Measurements from ENCODE around the gene MED25. TPM values are rescaled to one million over a fixed set of nuclear protein-coding genes. Genes with fewer than 3 reads are reported as not detected.

Gene MED25
- total RNA-seq, 2 experiments from 2014 or later = 35.7 to 38.7 TPM

DNA sequence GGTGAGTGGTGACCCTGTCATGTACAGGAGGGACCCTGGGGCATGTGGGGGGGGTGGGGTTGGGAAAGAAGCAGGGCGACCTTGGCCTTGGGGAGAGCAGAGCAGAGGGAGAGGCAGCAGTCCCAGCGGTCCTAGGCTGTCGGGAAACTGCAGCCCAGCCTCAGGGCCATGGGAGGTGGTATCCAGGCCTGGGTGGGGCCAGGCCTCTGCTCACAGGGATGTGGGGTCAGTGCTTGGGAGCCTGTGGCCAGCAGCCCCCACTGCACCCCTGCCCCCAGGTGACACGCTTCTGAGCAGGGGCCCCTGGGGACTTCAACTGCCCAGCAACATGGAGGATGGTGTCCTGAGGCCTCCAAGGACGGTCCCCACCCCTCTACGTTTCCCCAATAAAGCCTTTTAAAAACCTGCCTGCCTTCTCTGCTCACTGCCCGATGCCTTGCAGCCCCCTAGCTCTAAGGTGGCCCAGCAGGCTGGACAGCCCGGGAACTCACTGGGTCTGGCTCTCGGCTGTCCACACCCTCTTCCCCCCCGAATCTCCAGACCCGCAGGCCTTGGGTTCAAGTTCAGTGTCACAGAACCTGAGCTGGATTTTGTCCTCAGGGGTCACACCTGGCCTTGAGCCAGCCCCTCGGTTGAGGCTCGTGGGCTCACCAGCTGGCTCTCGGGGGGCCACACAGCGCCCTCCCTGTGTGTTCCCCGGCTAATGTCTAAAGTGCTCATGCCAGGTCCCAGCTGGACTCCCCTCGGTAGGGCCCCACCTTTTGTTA, 42.4 kb downstream of the MED25 start:
- CTCF ChIA-PET = no interaction called here
- H3K9me3 Mint-ChIP-seq = no peaks in the 10 kb centered on the region
- H3K4me1 Mint-ChIP-seq (ENCODE audit: low read depth) = peaks cover 13% of the 10 kb centered on the region
- no peak overlapping the region for H3K27ac Mint-ChIP-seq
- POLR2A ChIA-PET = interaction anchor here (1.8 kb wide), 1 partner anchor 9 kb away, joined by 7 read pairs; no protein-coding TSS in a partner anchor
- H3K27me3 Mint-ChIP-seq = no peaks in the 10 kb centered on the region
- no peak overlapping the region for H3K4me3 Mint-ChIP-seq
- DNase-seq (no peak), ATAC-seq (no peak)
- TF ChIP-seq, protein P1, sequence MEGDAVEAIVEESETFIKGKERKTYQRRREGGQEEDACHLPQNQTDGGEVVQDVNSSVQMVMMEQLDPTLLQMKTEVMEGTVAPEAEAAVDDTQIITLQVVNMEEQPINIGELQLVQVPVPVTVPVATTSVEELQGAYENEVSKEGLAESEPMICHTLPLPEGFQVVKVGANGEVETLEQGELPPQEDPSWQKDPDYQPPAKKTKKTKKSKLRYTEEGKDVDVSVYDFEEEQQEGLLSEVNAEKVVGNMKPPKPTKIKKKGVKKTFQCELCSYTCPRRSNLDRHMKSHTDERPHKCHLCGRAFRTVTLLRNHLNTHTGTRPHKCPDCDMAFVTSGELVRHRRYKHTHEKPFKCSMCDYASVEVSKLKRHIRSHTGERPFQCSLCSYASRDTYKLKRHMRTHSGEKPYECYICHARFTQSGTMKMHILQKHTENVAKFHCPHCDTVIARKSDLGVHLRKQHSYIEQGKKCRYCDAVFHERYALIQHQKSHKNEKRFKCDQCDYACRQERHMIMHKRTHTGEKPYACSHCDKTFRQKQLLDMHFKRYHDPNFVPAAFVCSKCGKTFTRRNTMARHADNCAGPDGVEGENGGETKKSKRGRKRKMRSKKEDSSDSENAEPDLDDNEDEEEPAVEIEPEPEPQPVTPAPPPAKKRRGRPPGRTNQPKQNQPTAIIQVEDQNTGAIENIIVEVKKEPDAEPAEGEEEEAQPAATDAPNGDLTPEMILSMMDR (IDR thresholded peaks at IDR 0.05) = no peak
- peaks cover 25% of the 10 kb centered on the region for H3K36me3 Mint-ChIP-seq (ENCODE audit: low read depth)
- intact Hi-C loops (cut with micrococcal nuclease) = no loop called here

DNA sequence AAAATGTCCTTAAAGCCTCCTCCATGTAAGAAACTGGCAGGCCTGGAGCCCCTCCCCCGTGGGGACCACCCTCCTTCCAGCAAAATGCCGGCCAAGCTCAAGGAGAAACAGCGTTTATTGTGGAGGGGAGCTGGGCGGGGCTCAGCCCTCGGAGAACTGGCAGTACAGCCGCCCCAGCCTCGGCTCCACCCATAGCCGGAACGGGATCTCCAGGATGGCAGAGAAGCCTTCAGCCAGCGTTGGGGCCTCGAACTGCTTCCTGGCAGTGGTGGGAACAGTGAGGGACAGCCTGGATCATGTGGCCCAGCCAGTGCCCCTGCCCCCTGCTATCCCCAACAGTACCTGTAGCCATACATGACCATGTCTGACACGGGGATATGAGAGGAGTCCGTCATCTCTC, 43.0 kb downstream of the MED25 start:
- ChIA-PET CTCF (no interaction called here), POLR2A (interaction anchor here (1.8 kb wide), 1 partner anchor 9 kb away, joined by 7 read pairs; no protein-coding TSS in a partner anchor)
- intact Hi-C loops (cut with micrococcal nuclease) = no loop called here
- H3K27me3 Mint-ChIP-seq = no peaks in the 10 kb centered on the region
- no peaks in the 10 kb centered on the region for H3K9me3 Mint-ChIP-seq
- H3K27ac Mint-ChIP-seq = no peak overlapping the region
- H3K4me1 Mint-ChIP-seq (ENCODE audit: low read depth) = peaks cover 16% of the 10 kb centered on the region
- DNase-seq (no peak), ATAC-seq (no peak)
- no peak overlapping the region for H3K4me3 Mint-ChIP-seq
- TF ChIP-seq, protein P1 (IDR thresholded peaks at IDR 0.05) = no peak
- H3K36me3 Mint-ChIP-seq (ENCODE audit: low read depth) = peaks cover 29% of the 10 kb centered on the region

DNA sequence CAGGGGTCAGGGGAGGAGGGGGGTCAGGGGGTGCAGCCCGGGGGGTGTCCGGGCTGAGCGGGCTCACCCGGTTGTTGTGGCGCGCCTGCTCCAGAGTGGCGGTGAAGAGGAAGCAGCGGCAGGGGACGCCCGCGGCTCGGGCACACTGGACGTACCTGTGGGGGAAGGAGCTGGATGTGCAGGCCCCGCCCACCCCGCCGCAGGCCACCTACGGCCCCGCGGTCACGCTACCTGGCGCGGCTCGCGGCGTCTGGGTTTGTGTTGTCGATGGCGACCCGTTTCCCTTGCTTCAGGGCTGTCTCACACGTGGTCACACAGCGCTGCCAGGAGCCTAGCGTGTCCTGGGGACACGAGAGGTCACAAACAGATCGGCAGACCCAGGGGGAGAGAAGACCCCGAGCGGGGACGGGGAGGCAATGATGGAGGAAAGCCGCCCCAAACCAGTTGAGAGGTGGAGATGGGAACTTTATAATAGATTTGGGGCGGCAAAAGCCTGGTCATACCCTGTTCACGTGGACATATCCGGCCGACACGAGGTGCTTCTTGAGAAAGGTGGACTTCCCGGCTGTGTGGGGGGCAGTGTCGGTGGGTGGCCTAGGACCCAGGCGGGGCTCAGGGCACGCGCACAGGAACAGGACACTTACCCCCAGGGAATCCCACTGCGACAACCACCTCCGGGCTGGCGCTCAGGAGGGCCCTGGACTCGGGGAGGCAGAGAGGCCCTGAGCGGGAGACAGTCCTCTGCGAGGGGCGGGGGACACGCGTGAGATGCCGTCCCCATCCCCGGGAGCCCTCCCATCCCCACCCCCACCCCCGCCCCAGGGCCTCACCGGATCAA, 43.7 kb downstream of the MED25 start:
- ATAC-seq (no peak), DNase-seq (no peak)
- ChIA-PET CTCF (no interaction called here), POLR2A (interaction anchor here (1.8 kb wide), 1 partner anchor 10 kb away, joined by 7 read pairs; no protein-coding TSS in a partner anchor)
- Mint-ChIP-seq H3K9me3 (no peaks in the 10 kb centered on the region), H3K27ac (no peak overlapping the region), H3K4me3 (no peak overlapping the region), H3K36me3 (ENCODE audit: low read depth) (peaks cover 34% of the 10 kb centered on the region), H3K4me1 (ENCODE audit: low read depth) (peaks cover 22% of the 10 kb centered on the region), H3K27me3 (no peaks in the 10 kb centered on the region)
- TF ChIP-seq, protein P1 (IDR thresholded peaks at IDR 0.05) = no peak
- intact Hi-C loops (cut with micrococcal nuclease) = no loop called here

DNA sequence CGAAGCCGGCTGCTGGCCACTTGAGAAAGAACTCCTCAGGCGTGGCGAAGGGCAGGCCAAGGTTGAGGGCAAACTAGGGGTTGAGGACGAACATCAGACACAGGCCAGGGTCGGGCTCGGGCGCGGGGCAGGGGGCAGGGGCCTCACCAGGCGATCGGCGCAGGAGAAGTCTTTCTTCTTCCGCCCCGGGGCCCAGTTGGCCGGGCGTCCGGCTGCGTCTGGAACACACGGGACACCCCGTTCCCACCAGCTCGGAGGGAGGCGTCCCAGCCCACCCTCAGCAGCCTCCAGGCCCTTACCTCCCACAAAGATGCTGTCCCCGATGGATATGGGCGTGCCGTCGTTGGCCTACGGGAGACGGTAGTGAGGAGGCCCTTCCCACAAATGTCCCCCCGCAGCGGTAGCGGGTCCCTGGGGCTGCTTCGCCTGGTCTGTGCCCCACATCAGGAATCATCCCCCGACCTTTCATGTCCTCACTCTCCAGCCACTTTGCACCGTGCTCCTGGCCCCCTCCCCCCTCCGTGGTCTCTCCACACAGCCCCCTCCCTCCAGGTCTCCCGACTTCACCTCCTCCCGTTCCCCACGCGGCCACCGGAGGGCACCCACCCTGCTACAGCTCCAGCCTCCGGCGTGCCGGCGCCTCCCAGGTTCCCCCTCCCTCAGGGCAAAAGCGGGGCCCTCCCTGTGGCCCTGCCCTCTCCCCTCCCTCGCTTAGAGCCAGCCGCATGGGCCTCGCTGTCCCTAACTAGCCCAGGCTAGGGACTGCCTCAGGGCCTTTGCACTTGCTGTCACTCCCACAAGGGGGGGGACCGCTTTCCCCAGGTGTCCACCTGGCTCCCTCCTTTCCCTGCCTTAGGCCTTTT, 44.5 kb downstream of the MED25 start:
- POLR2A ChIA-PET = interaction anchor here (5.9 kb wide), 1 partner anchor 9 kb away, joined by 64 read pairs; the partner anchor contains the start of gene PTOV1
- Mint-ChIP-seq H3K4me3 (no peak overlapping the region), H3K27ac (no peak overlapping the region), H3K36me3 (ENCODE audit: low read depth) (peaks cover 35% of the 10 kb centered on the region), H3K27me3 (no peaks in the 10 kb centered on the region), H3K4me1 (ENCODE audit: low read depth) (peaks cover 25% of the 10 kb centered on the region), H3K9me3 (no peaks in the 10 kb centered on the region)
- CTCF ChIA-PET = interaction anchor here (0.6 kb wide), 1 partner anchor 122 kb away, joined by 3 read pairs; no protein-coding TSS in a partner anchor
- intact Hi-C loops (cut with micrococcal nuclease) = no loop called here
- no peak for DNase-seq
- TF ChIP-seq, protein P1 (IDR thresholded peaks at IDR 0.05) = no peak
- no peak for ATAC-seq
